OCI-LY3 (cell line): ENCODE measurements around the gene TCF4.

Experiments used
- EZH2phosphoT487 ChIP-seq: fragments of 200-600 bp; shearing (Covaris generic); IDR thresholded peaks from 2 replicates; pipeline ENCODE4 v1.6.1; 2018; ENCODE audit warnings: antibody characterized with exemption, mixed run types, low read depth
- TF ChIP-seq, protein P1 (sequence below): fragments of 200-600, 300-600 bp; sonication (generic); IDR thresholded peaks from 2 replicates; pipeline ENCODE4 v1.5.1; 2014; ENCODE audit warnings: antibody characterized with exemption, low read length, low read depth

DNA sequence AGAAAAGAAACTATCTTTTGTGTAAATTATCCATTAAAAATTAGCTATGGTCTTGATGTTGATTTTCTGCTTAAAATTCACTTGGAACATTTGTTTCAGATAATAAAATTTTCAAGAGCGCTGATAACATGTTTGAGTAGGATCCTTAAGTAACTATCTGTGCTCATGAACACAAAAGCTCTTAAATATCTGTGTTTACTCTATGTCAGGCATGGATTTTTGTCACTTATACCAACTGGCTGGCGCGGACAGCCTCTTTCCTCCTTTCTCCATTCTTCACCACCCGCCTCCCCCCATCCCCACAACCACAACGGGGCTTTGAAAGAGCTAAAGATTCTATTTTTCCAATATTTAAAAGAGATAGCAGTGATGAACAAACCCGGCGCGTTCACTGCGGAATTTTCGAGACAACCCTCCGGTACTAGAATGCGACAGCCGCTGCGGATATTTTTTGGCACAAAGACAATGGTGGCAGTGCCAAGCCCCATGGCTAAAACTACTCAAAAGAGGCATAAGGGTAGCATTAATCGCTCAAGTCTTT, 181.5 kb downstream of the TCF4 start:
- TF ChIP-seq, protein P1, sequence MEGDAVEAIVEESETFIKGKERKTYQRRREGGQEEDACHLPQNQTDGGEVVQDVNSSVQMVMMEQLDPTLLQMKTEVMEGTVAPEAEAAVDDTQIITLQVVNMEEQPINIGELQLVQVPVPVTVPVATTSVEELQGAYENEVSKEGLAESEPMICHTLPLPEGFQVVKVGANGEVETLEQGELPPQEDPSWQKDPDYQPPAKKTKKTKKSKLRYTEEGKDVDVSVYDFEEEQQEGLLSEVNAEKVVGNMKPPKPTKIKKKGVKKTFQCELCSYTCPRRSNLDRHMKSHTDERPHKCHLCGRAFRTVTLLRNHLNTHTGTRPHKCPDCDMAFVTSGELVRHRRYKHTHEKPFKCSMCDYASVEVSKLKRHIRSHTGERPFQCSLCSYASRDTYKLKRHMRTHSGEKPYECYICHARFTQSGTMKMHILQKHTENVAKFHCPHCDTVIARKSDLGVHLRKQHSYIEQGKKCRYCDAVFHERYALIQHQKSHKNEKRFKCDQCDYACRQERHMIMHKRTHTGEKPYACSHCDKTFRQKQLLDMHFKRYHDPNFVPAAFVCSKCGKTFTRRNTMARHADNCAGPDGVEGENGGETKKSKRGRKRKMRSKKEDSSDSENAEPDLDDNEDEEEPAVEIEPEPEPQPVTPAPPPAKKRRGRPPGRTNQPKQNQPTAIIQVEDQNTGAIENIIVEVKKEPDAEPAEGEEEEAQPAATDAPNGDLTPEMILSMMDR = no peak
- TF ChIP-seq EZH2phosphoT487 = no peak
